ENCODE results near the gene BTBD7.

DNA sequence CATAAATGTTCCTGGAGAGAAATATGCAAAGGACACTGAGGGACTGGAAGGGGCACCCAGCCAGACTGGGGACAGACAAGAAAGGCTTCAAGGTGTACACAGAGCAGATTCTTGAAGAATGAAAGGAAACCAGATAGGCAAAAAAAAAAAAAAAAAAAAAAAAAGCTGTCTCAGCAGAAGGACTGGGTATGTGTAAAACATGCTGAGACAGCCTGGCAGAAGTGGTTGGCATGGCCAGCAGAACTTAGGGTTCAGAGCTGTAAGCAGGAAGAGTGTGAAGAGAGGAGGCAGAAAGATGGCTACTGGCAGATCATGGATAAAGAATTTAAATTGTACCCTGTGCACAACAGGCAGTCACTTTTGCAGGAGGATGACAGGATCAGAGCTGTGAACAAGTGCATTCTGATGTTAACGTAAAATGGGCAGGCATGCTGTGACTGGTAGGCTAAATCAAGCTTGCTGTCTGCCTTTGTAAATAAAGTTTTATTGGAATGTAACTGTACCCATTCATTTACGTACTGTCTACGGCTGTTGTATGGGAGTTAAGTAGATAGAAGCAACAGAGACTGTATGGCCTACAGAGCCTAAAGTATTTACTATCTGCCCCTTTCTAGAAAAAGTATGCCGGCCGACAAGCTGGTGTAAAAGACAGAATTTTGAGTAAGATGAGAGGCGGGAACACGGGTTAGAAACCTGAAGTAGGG, 83.6 kb downstream of the BTBD7 start:
- TF ChIP-seq, protein P1, sequence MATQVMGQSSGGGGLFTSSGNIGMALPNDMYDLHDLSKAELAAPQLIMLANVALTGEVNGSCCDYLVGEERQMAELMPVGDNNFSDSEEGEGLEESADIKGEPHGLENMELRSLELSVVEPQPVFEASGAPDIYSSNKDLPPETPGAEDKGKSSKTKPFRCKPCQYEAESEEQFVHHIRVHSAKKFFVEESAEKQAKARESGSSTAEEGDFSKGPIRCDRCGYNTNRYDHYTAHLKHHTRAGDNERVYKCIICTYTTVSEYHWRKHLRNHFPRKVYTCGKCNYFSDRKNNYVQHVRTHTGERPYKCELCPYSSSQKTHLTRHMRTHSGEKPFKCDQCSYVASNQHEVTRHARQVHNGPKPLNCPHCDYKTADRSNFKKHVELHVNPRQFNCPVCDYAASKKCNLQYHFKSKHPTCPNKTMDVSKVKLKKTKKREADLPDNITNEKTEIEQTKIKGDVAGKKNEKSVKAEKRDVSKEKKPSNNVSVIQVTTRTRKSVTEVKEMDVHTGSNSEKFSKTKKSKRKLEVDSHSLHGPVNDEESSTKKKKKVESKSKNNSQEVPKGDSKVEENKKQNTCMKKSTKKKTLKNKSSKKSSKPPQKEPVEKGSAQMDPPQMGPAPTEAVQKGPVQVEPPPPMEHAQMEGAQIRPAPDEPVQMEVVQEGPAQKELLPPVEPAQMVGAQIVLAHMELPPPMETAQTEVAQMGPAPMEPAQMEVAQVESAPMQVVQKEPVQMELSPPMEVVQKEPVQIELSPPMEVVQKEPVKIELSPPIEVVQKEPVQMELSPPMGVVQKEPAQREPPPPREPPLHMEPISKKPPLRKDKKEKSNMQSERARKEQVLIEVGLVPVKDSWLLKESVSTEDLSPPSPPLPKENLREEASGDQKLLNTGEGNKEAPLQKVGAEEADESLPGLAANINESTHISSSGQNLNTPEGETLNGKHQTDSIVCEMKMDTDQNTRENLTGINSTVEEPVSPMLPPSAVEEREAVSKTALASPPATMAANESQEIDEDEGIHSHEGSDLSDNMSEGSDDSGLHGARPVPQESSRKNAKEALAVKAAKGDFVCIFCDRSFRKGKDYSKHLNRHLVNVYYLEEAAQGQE (IDR thresholded peaks at IDR 0.05; ENCODE audit: insufficient read depth in 1 of 2, low read depth in 2 of 2, low read length in 2 of 2) = no peak
- TF ChIP-seq POLR2AphosphoS5 (IDR thresholded peaks at IDR 0.05; ENCODE audit: low read depth, low read length) = no peak
- TF ChIP-seq SIN3A (IDR thresholded peaks at IDR 0.05; ENCODE audit: borderline replicate concordance, insufficient read depth, low read length) = no peak
